Trophoblast cell (in vitro differentiated cells and primary cell): ENCODE data around the gene GYPC.
"Not testable (repeated sequence)": the region's sequence is repeated elsewhere in the genome, so short reads cannot be mapped to it uniquely, and the experiment has no call there.

Source experiments
- DNase-seq, 2 donors: peaks; one replicate each; pipeline ENCODE4 v3.0.0-alpha.2; 2016
- H2AFZ ChIP-seq: 2 replicates; pipeline ENCODE4 v1.6.1; 2013; ENCODE audit warnings: low read length, moderate library complexity, mild to moderate bottlenecking; ENCODE audit not compliant: insufficient read depth, poor library complexity
- H2AK5ac ChIP-seq: 2 replicates; pipeline ENCODE4 v1.6.1; 2013; ENCODE audit warnings: mild to moderate bottlenecking, low read length
- H2BK120ac ChIP-seq: 2 replicates; pipeline ENCODE4 v1.6.1; 2013; ENCODE audit warnings: low read length, mild to moderate bottlenecking, moderate library complexity; ENCODE audit not compliant: insufficient read depth, poor library complexity
- H2BK12ac ChIP-seq: 2 replicates; pipeline ENCODE4 v1.6.1; 2013; ENCODE audit warnings: mild to moderate bottlenecking, low read length, moderate library complexity
- H2BK5ac ChIP-seq: 2 replicates; pipeline ENCODE4 v1.6.1; 2013; ENCODE audit warnings: low read length, low read depth, moderate library complexity, mild to moderate bottlenecking; ENCODE audit not compliant: poor library complexity
- H3K14ac ChIP-seq: 2 replicates; pipeline ENCODE4 v1.6.1; 2013; ENCODE audit warnings: mild to moderate bottlenecking, low read length
- H3K18ac ChIP-seq: 2 replicates; pipeline ENCODE4 v1.6.1; 2013; ENCODE audit warnings: mild to moderate bottlenecking, low read length
- H3K23ac ChIP-seq: 2 replicates; pipeline ENCODE4 v1.6.1; 2013; ENCODE audit warnings: low read length
- H3K27ac ChIP-seq: 2 replicates; pipeline ENCODE4 v1.5.1; 2013; ENCODE audit warnings: low read depth, mild to moderate bottlenecking, inconsistent platforms, low read length, moderate library complexity
- H3K27me3 ChIP-seq: 2 replicates; pipeline ENCODE4 v1.6.1; 2013; ENCODE audit warnings: inconsistent platforms, mild to moderate bottlenecking, low read length, moderate library complexity; ENCODE audit not compliant: insufficient read depth
- H3K36me3 ChIP-seq, 2 experiments: 1 replicate in 1 of 2; 2 replicates in 1 of 2; pipeline ENCODE4 v1.6.1; 2013; ENCODE audit warnings: low read length in 2 of 2, mild to moderate bottlenecking in 2 of 2, moderate library complexity in 1 of 2; ENCODE audit not compliant: insufficient read depth in 2 of 2, control insufficient read depth in 1 of 2
- H3K4ac ChIP-seq: 2 replicates; pipeline ENCODE4 v1.6.1; 2013; ENCODE audit warnings: low read depth, mild to moderate bottlenecking, low read length, moderate library complexity
- H3K4me1 ChIP-seq, 2 experiments: 1 replicate in 1 of 2; 2 replicates in 1 of 2; pipeline ENCODE4 v1.6.1; 2013; ENCODE audit warnings: low read length in 2 of 2, mild to moderate bottlenecking in 2 of 2, moderate library complexity in 1 of 2; ENCODE audit not compliant: insufficient read depth in 2 of 2, control insufficient read depth in 1 of 2
- H3K4me2 ChIP-seq: 2 replicates; pipeline ENCODE4 v1.6.1; 2013; ENCODE audit warnings: inconsistent platforms, mild to moderate bottlenecking, low read length, moderate library complexity
- H3K4me3 ChIP-seq: 2 replicates; pipeline ENCODE4 v1.5.1; 2013; ENCODE audit warnings: mild to moderate bottlenecking, low read depth, low read length, inconsistent platforms
- H3K79me1 ChIP-seq: one replicate; pipeline ENCODE4 v1.6.1; 2013; ENCODE audit warnings: low read length
- H3K79me2 ChIP-seq: 2 replicates; pipeline ENCODE4 v1.6.1; 2013; ENCODE audit warnings: low read length, mild to moderate bottlenecking; ENCODE audit not compliant: control insufficient read depth, insufficient read depth, poor library complexity
- H3K9ac ChIP-seq: 2 replicates; pipeline ENCODE4 v1.6.1; 2013; ENCODE audit warnings: mild to moderate bottlenecking, low read length
- H3K9me3 ChIP-seq: 2 replicates; pipeline ENCODE4 v1.6.1; 2013; ENCODE audit warnings: low read depth, mild to moderate bottlenecking, control low read depth, inconsistent platforms, low read length; ENCODE audit not compliant: insufficient read depth
- H4K12ac ChIP-seq: 2 replicates; pipeline ENCODE4 v1.6.1; 2013; ENCODE audit warnings: low read depth, mild to moderate bottlenecking, low read length, moderate library complexity
- H4K8ac ChIP-seq: 2 replicates; pipeline ENCODE4 v1.6.1; 2013; ENCODE audit warnings: low read depth, mild to moderate bottlenecking, low read length, moderate library complexity
- H4K91ac ChIP-seq: one replicate; pipeline ENCODE4 v1.6.1; 2013; ENCODE audit warnings: low read depth, mild to moderate bottlenecking, low read length, moderate library complexity
- WGBS: extraction: QIAGEN DNeasy Blood & Tissue Kit; methylation state at CpG from one replicate; pipeline ENCODE4 v1.1.7; 2013; ENCODE audit warnings: missing lambda C conversion rate; ENCODE audit not compliant: insufficient read length, insufficient coverage; ENCODE audit errors: extremely low coverage; 5-methylcytosine and 5-hydroxymethylcytosine counted together

GYPC gene

GRCh38 chr2:126715111-126715510 lies 59.2 kb downstream of the GYPC start:
- no peak overlapping the region for H3K23ac ChIP-seq
- H3K4me1 ChIP-seq, result no peaks in the 10 kb centered on the region
- H3K14ac ChIP-seq, result no peak overlapping the region
- H3K36me3 ChIP-seq, result no peaks in the 10 kb centered on the region
- no peak overlapping the region for H3K9ac ChIP-seq
- H3K27me3 ChIP-seq, result no peaks in the 10 kb centered on the region
- H4K12ac ChIP-seq, result no peak overlapping the region
- no peak overlapping the region for H3K4me3 ChIP-seq
- H2BK5ac ChIP-seq, result no peak overlapping the region
- H4K91ac ChIP-seq, result no peak overlapping the region
- H2BK120ac ChIP-seq, result no peak overlapping the region
- WGBS, result no CpG with 5 or more reads among the region's 3 CpGs
- H3K4ac ChIP-seq, result no peak overlapping the region
- H3K27ac ChIP-seq, result no peak overlapping the region
- no peaks in the 10 kb centered on the region for H3K79me2 ChIP-seq
- no peak for DNase-seq
- H3K18ac ChIP-seq, result no peak overlapping the region
- H2BK12ac ChIP-seq, result no peak overlapping the region
- H2AK5ac ChIP-seq, result no peak overlapping the region
- no peak overlapping the region for H2AFZ ChIP-seq
- H3K79me1 ChIP-seq, result no peaks in the 10 kb centered on the region
- H3K4me2 ChIP-seq, result no peak overlapping the region
- no peaks in the 10 kb centered on the region for H3K9me3 ChIP-seq
- no peak overlapping the region for H4K8ac ChIP-seq

- Histone ChIP-seq H2AK5ac (no peak overlapping the region), H3K27ac (no peak overlapping the region), H3K14ac (no peak overlapping the region), H3K79me1 (no peaks in the 10 kb centered on the region), H3K36me3 (no peaks in the 10 kb centered on the region), H4K12ac (no peak overlapping the region), H3K4me1 (no peaks in the 10 kb centered on the region), H3K23ac (no peak overlapping the region), H3K4me2 (no peak overlapping the region), H2BK12ac (no peak overlapping the region), H4K91ac (no peak overlapping the region), H2AFZ (no peak overlapping the region), H3K18ac (no peak overlapping the region), H3K27me3 (no peaks in the 10 kb centered on the region), H3K9ac (no peak overlapping the region), H3K9me3 (no peaks in the 10 kb centered on the region), H4K8ac (no peak overlapping the region), H2BK5ac (no peak overlapping the region), H2BK120ac (no peak overlapping the region), H3K4ac (no peak overlapping the region), H3K4me3 (no peak overlapping the region), H3K79me2 (no peaks in the 10 kb centered on the region)
- WGBS, result no CpG with 5 or more reads among the region's 5 CpGs
- no peak for DNase-seq
Measured at GRCh38 chr2:126715576-126716406, 59.8 kb downstream of the GYPC start.

- H4K91ac ChIP-seq, H3K36me3 ChIP-seq, H4K8ac ChIP-seq, H2BK12ac ChIP-seq, H2BK120ac ChIP-seq, H2AK5ac ChIP-seq, H3K4ac ChIP-seq, H3K9ac ChIP-seq, DNase-seq, H3K14ac ChIP-seq, H3K79me2 ChIP-seq, H2BK5ac ChIP-seq, H3K4me1 ChIP-seq, H3K9me3 ChIP-seq, H3K27ac ChIP-seq, H4K12ac ChIP-seq, H2AFZ ChIP-seq, H3K27me3 ChIP-seq, H3K79me1 ChIP-seq, H3K23ac ChIP-seq, H3K18ac ChIP-seq, H3K4me3 ChIP-seq, H3K4me2 ChIP-seq: not testable (repeated sequence)
- no CpG with 5 or more reads among the region's 10 CpGs for WGBS
Measured at GRCh38 chr2:126717277-126717676, 61.3 kb downstream of the GYPC start.

- Histone ChIP-seq H3K9ac (no peak overlapping the region), H3K79me1 (no peaks in the 10 kb centered on the region), H3K4me1 (no peaks in the 10 kb centered on the region), H3K18ac (no peak overlapping the region), H3K27ac (no peak overlapping the region), H3K23ac (no peak overlapping the region), H4K8ac (no peak overlapping the region), H2AK5ac (no peak overlapping the region), H3K4me3 (no peak overlapping the region), H2BK12ac (no peak overlapping the region), H2AFZ (no peak overlapping the region), H3K4ac (no peak overlapping the region), H3K4me2 (no peak overlapping the region), H3K79me2 (no peaks in the 10 kb centered on the region), H2BK5ac (no peak overlapping the region), H2BK120ac (no peak overlapping the region), H3K27me3 (no peaks in the 10 kb centered on the region), H3K14ac (no peak overlapping the region), H3K36me3 (no peaks in the 10 kb centered on the region), H4K12ac (no peak overlapping the region), H3K9me3 (peaks cover 1% of the 10 kb centered on the region), H4K91ac (no peak overlapping the region)
- no CpG with 5 or more reads among the region's 5 CpGs for WGBS
- DNase-seq, result no peak
Measured at GRCh38 chr2:126717928-126718327, 62.0 kb downstream of the GYPC start.
